HCT116 (cell line): Measurements from ENCODE around the gene ASB7. TPM values are rescaled to one million over a fixed set of nuclear protein-coding genes. Genes with fewer than 3 reads are reported as not detected.

ENCODE experiments used
- ATAC-seq: fragments of 200-7000 bp; cut with Tn5 transposase; 2 replicates; pipeline ENCODE4 v1.9.1; 2020; ENCODE audit warnings: mild to moderate bottlenecking, moderate library complexity
- BruUV-seq: library from RNA; stranded (reverse); fragments of 400-500 nt; replicated peaks from 2 replicates; lab custom pipeline; 2021; lab: Mats Ljungman, UMichigan
- CTCF ChIA-PET: fragments of 300-600 bp; sonication (Branson Sonifier 250); formaldehyde crosslinking; loops from one replicate; lab custom pipeline; 2021; ENCODE audit warnings: antibody characterized with exemption; lab: Charles Lee
- POLR2A ChIA-PET: fragments of 300-600, 350-600 bp; sonication (Branson Sonifier 250); formaldehyde crosslinking; loops from one replicate; lab custom pipeline; 2021; ENCODE audit warnings: antibody characterized with exemption; lab: Charles Lee
- RAD21 ChIA-PET, 2 experiments: fragments of 300-600 bp; sonication (Branson Sonifier 250); formaldehyde crosslinking; loops; one replicate each; lab custom pipeline; 2023; ENCODE audit warnings: low total read pairs in 2 of 2; ENCODE audit not compliant: uncharacterized antibody in 2 of 2, unreplicated experiment in 2 of 2, low non-redundant PET in 1 of 2; lab: Charles Lee
- DNase-seq: peaks from one replicate; pipeline ENCODE4 v3.0.0-alpha.2; 2010; ENCODE audit warnings: low read depth, low spot score
- H2AFZ ChIP-seq: fragments of 200-600 bp; shearing (Covaris generic), sonication (generic); 2 replicates; pipeline ENCODE4 v1.6.1; 2017; ENCODE audit warnings: low read depth, mixed run types, mixed read lengths, antibody characterized with exemption, low read length; ENCODE audit not compliant: poor library complexity, severe bottlenecking
- H3K27ac ChIP-seq: 2 replicates; pipeline ENCODE4 v1.5.1; 2012; ENCODE audit warnings: low read depth, low read length
- H3K27me3 ChIP-seq: fragments of 200-600 bp; sonication (generic); 2 replicates; pipeline ENCODE4 v1.6.1; 2016; ENCODE audit warnings: mixed run types, low read length, mixed read lengths; ENCODE audit not compliant: insufficient read depth
- H3K36me3 ChIP-seq, 2 experiments: fragments of 200-500 bp in 1 of 2; fragments of 200-600 bp in 1 of 2; sonication (Bioruptor generic) in 1 of 2; sonication (generic) in 1 of 2; 2 replicates each; pipeline versions ENCODE4 v1.5.1 to v1.6.1; 2014 to 2016; ENCODE audit warnings: low read length in 2 of 2, inconsistent platforms in 1 of 2, mixed read lengths in 1 of 2, mixed run types in 1 of 2; ENCODE audit not compliant: insufficient read depth in 2 of 2, control insufficient read depth in 1 of 2
- H3K4me1 ChIP-seq, 2 experiments: fragments of 200-600 bp in 1 of 2; sonication (generic) in 1 of 2; 2 replicates each; pipeline versions ENCODE4 v1.5.1 to v1.6.1; 2012 to 2017; ENCODE audit warnings: low read length in 2 of 2, inconsistent platforms in 1 of 2, mild to moderate bottlenecking in 1 of 2, mixed read lengths in 1 of 2, mixed run types in 1 of 2, moderate library complexity in 1 of 2; ENCODE audit not compliant: insufficient read depth in 2 of 2, control insufficient read depth in 1 of 2
- H3K4me2 ChIP-seq: fragments of 200-600 bp; sonication (generic); 2 replicates; pipeline ENCODE4 v1.6.1; 2017; ENCODE audit warnings: mixed run types, low read length, mixed read lengths
- H3K4me3 ChIP-seq, 2 experiments: fragments of 200-600 bp in 1 of 2; sonication (generic) in 1 of 2; replicated peaks in 1 of 2; 2 replicates each; pipeline ENCODE4 v1.5.1; 2011 to 2016; ENCODE audit warnings: low read length in 2 of 2, control low read depth in 1 of 2, low read depth in 1 of 2, mild to moderate bottlenecking in 1 of 2, mixed read lengths in 1 of 2, mixed run types in 1 of 2
- H3K79me2 ChIP-seq: fragments of 200-600 bp; sonication (generic); 2 replicates; pipeline ENCODE4 v1.6.1; 2017; ENCODE audit warnings: mild to moderate bottlenecking, mixed run types, low read length, moderate library complexity, mixed read lengths; ENCODE audit not compliant: insufficient read depth
- H3K9ac ChIP-seq: fragments of 200-600 bp; sonication (generic); 2 replicates; pipeline ENCODE4 v1.6.1; 2016; ENCODE audit warnings: low read length, mixed read lengths
- H3K9me2 ChIP-seq: fragments of 200-600 bp; sonication (generic), shearing (Covaris generic); 2 replicates; pipeline ENCODE4 v1.6.1; 2017; ENCODE audit warnings: mixed run types, mild to moderate bottlenecking, moderate library complexity; ENCODE audit not compliant: insufficient read depth
- H3K9me3 ChIP-seq, 2 experiments: fragments of 200-500 bp in 1 of 2; fragments of 200-600 bp in 1 of 2; sonication (Bioruptor generic) in 1 of 2; sonication (generic) in 1 of 2; 2 replicates each; pipeline ENCODE4 v1.6.1; 2014 to 2017; ENCODE audit warnings: low read length in 2 of 2, mixed read lengths in 2 of 2, inconsistent platforms in 1 of 2, low read depth in 1 of 2, mild to moderate bottlenecking in 1 of 2, mixed run types in 1 of 2, moderate library complexity in 1 of 2; ENCODE audit not compliant: control insufficient read depth in 1 of 2, insufficient read depth in 1 of 2
- H4K20me1 ChIP-seq: fragments of 200-600 bp; sonication (generic), shearing (Covaris generic); 2 replicates; pipeline ENCODE4 v1.6.1; 2017; ENCODE audit warnings: mixed run types, mild to moderate bottlenecking, moderate library complexity; ENCODE audit not compliant: insufficient read depth
- CEBPB ChIP-seq: IDR thresholded peaks from 2 replicates; pipeline ENCODE4 v1.6.1; 2012; ENCODE audit warnings: low read depth
- EGR1 ChIP-seq: IDR thresholded peaks from 2 replicates; pipeline ENCODE4 v1.6.1; 2012; ENCODE audit warnings: low read depth
- ELF1 ChIP-seq: IDR thresholded peaks from 2 replicates; pipeline ENCODE4 v1.6.1; 2012; ENCODE audit warnings: low read depth, borderline replicate concordance
- EZH2phosphoT487 ChIP-seq: fragments of 200-600 bp; IDR thresholded peaks from 2 replicates; pipeline ENCODE4 v1.6.1; 2018; ENCODE audit warnings: antibody characterized with exemption, borderline replicate concordance
- JUND ChIP-seq: IDR thresholded peaks from 2 replicates; pipeline ENCODE4 v1.6.1; 2012
- POLR2A ChIP-seq: IDR thresholded peaks from 2 replicates; pipeline ENCODE4 v1.7.0; 2011; ENCODE audit warnings: borderline replicate concordance; ENCODE audit not compliant: insufficient read depth, insufficient read length; ENCODE audit errors: extremely low read depth
- TCF7L2 ChIP-seq: IDR thresholded peaks from 2 replicates; pipeline ENCODE4 v1.7.0; 2011; ENCODE audit warnings: borderline replicate concordance, inconsistent platforms; ENCODE audit not compliant: insufficient read depth, insufficient read length; ENCODE audit errors: extremely low read depth
- intact Hi-C: fragments of 100-400 bp; cut with micrococcal nuclease; formaldehyde crosslinking; loops from 2 replicates; pipeline ENCODE4 v1.10.0; 2022
- total RNA-seq: library from RNA; stranded (reverse); gene quantifications from one replicate; pipeline ENCODE4 v1.2.1, GENCODE V29; 2021; ENCODE audit not compliant: unreplicated experiment
- TF ChIP-seq, protein P1 (sequence below), 3 experiments: fragments of 200-600 bp in 1 of 3; sonication (generic) in 1 of 3; IDR thresholded peaks in 2 of 3; conservative IDR thresholded peaks in 1 of 3; 2 replicates each; pipeline ENCODE4 v1.5.1; 2012 to 2017; ENCODE audit warnings: low read depth in 2 of 3, low read length in 2 of 3, antibody characterized with exemption in 1 of 3, borderline replicate concordance in 1 of 3, control low read depth in 1 of 3, mild to moderate bottlenecking in 1 of 3, mixed read lengths in 1 of 3, mixed run types in 1 of 3, moderate library complexity in 1 of 3; ENCODE audit not compliant: insufficient read depth in 1 of 3

Gene ASB7
- total RNA-seq, 1 experiment from 2014 or later, result 16.6 TPM

DNA sequence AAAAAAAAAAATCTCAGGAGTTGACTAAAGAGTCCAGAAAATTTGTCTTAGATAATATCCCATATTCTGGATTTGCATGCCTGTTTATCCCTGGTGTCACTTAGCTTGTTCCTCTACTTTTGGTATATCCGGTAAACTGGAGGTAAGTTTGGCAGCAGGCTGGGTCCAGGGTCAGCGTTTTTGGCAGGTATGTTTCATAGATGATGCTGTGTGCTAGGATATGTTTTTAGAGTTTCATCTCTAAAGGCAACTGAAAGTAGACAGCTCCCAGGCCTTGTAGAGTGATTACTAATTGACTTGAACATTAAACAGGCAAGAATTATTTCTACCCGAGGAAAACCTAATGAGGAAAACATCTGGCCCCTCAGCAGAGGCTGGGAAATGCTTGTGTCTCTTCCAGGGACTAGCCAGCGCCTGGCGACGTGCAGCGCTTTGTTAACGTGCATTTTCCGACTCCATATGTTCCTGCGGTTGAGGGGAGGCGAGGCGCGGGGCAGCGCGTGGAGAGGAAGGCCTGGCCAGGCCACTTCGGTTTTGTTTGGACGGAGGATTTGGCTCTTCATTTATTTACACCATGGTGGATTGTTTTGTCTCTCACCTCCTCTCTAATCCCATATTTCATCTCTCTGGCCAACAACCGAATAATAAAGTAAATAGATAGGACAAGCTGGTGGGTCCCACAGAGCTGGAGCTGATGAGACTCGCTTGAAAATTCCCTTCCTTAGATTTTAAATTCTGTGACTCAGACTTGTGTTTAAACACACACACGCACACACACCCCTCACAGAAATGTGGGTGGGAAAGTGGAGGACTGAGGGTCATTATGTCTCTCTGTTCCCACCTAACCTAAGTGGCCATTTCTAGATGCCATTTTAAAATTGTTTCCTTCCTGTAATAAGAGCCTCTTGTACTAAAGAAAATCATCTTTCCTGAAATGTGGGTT is 65.3 kb downstream of the ASB7 start:
- RAD21 ChIA-PET, result no interaction called here
- peaks cover 5 to 38% of the 10 kb centered on the region in 2 experiments; a peak in 3 of 4 replicates for H3K4me1 ChIP-seq
- TF ChIP-seq EGR1 (no peak), TCF7L2 (no peak), EZH2phosphoT487 (no peak), POLR2A (no peak), ELF1 (no peak), CEBPB (no peak), JUND (no peak)
- TF ChIP-seq, protein P1, sequence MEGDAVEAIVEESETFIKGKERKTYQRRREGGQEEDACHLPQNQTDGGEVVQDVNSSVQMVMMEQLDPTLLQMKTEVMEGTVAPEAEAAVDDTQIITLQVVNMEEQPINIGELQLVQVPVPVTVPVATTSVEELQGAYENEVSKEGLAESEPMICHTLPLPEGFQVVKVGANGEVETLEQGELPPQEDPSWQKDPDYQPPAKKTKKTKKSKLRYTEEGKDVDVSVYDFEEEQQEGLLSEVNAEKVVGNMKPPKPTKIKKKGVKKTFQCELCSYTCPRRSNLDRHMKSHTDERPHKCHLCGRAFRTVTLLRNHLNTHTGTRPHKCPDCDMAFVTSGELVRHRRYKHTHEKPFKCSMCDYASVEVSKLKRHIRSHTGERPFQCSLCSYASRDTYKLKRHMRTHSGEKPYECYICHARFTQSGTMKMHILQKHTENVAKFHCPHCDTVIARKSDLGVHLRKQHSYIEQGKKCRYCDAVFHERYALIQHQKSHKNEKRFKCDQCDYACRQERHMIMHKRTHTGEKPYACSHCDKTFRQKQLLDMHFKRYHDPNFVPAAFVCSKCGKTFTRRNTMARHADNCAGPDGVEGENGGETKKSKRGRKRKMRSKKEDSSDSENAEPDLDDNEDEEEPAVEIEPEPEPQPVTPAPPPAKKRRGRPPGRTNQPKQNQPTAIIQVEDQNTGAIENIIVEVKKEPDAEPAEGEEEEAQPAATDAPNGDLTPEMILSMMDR (IDR thresholded peaks at IDR 0.05 in 2 of 3, conservative IDR thresholded peaks at IDR 0.05 in 1 of 3; ENCODE audit: borderline replicate concordance in 1 of 3, insufficient read depth in 1 of 3, low read depth in 2 of 3, low read length in 2 of 3), result no peak
- TF ChIP-seq, all 23 proteins: peak for 0
- intact Hi-C loops, result no loop called here
- no TSS peak for BruUV-seq
- Histone ChIP-seq H3K27me3 (no peaks in the 10 kb centered on the region), H3K4me2 (no peak overlapping the region), H3K79me2 (no peaks in the 10 kb centered on the region), H3K9ac (no peak overlapping the region), H3K27ac (no peak overlapping the region), H3K9me3 (no peaks in the 10 kb centered on the region), H3K36me3 (no peaks in the 10 kb centered on the region), H3K9me2 (no peaks in the 10 kb centered on the region), H2AFZ (no peak overlapping the region), H4K20me1 (no peaks in the 10 kb centered on the region), H3K4me3 (no peak overlapping the region)
- DNase-seq (no peak), ATAC-seq (no peak)
- POLR2A ChIA-PET, result no interaction called here
- CTCF ChIA-PET, result no interaction called here
